Neural crest cell (in vitro differentiated cells): ENCODE results near the gene RAB36. TPM values are rescaled to one million over a fixed set of nuclear protein-coding genes. Genes with fewer than 3 reads are reported as not detected.

Experiments
- DNase-seq: peaks from one replicate; pipeline ENCODE4 v3.0.0; 2021; ENCODE audit warnings: low read depth, mixed read lengths, low spot score
- H3K27ac Mint-ChIP-seq: one replicate; pipeline ENCODE4 v1.8.0; 2021; ENCODE audit warnings: mild to moderate bottlenecking, mixed read lengths; ENCODE audit not compliant: unreplicated experiment
- H3K27me3 Mint-ChIP-seq: 2 replicates; pipeline ENCODE4 v1.8.0; 2021; ENCODE audit warnings: low read depth, mild to moderate bottlenecking, mixed read lengths
- H3K36me3 Mint-ChIP-seq: 2 replicates; pipeline ENCODE4 v1.8.0; 2021; ENCODE audit warnings: low read depth, mild to moderate bottlenecking, mixed read lengths
- H3K4me1 Mint-ChIP-seq: 2 replicates; pipeline ENCODE4 v1.8.0; 2021; ENCODE audit warnings: mixed read lengths
- H3K4me3 Mint-ChIP-seq: one replicate; pipeline ENCODE4 v1.8.0; 2021; ENCODE audit warnings: mild to moderate bottlenecking, mixed read lengths
- H3K9me3 Mint-ChIP-seq: 2 replicates; pipeline ENCODE4 v1.8.0; 2021; ENCODE audit warnings: mixed read lengths
- total RNA-seq: library from RNA; stranded (reverse); gene quantifications from 2 replicates; pipeline ENCODE4 v1.2.1, GENCODE V29; 2021
- TF ChIP-seq, protein P1 (sequence below): fragments of 200-600 bp; sonication (generic); conservative IDR thresholded peaks from 2 replicates; pipeline ENCODE4 v1.5.0; 2021; ENCODE audit warnings: antibody characterized with exemption, mild to moderate bottlenecking

The RAB36 gene
- total RNA-seq, 1 donor from 2014 or later = 14.4 TPM

DNA sequence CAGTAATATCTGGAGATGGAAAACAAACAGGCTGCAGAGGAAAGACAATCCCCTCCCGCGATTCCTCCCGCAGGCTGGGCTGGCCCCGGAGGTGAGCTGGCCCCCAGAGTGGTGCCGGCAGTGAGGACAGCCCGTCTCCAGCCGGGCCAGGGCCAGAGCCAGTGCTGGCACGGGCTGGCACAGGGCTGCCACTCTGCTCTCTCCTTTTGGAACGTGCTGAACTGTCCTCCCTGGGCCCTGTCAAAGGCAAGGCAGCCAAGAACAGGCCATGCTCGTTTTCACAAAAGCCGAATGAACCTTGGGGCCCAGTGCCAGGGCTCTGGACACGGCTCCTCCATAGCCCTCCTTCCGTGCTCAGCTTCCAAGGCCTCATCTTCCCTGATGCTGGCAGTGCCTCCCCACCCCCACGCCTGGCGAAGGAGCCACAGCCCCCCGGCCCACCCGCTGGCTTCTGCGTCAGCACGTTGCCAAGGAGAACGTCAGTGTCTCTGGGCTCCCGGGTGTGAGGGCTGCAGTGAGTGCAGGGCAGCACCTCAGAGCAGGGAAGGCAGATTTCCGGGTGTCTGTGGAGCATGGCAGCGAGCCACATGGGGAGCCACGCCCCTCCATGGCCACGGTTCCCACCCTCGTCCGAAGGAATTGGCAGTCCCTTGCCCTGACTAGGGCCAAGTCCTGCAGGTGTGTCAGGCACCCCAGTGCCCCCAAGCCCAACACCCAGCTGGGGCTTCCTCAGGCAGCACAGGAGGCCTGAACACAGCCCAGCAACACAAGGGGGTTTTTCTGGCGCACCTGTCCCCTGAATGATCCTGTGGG lies 46.4 kb upstream of the RAB36 start:
- TF ChIP-seq, protein P1, sequence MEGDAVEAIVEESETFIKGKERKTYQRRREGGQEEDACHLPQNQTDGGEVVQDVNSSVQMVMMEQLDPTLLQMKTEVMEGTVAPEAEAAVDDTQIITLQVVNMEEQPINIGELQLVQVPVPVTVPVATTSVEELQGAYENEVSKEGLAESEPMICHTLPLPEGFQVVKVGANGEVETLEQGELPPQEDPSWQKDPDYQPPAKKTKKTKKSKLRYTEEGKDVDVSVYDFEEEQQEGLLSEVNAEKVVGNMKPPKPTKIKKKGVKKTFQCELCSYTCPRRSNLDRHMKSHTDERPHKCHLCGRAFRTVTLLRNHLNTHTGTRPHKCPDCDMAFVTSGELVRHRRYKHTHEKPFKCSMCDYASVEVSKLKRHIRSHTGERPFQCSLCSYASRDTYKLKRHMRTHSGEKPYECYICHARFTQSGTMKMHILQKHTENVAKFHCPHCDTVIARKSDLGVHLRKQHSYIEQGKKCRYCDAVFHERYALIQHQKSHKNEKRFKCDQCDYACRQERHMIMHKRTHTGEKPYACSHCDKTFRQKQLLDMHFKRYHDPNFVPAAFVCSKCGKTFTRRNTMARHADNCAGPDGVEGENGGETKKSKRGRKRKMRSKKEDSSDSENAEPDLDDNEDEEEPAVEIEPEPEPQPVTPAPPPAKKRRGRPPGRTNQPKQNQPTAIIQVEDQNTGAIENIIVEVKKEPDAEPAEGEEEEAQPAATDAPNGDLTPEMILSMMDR = no peak
- no peaks in the 10 kb centered on the region for H3K36me3 Mint-ChIP-seq
- H3K4me1 Mint-ChIP-seq = no peaks in the 10 kb centered on the region
- no peaks in the 10 kb centered on the region for H3K9me3 Mint-ChIP-seq
- no peaks in the 10 kb centered on the region for H3K27me3 Mint-ChIP-seq
- DNase-seq = no peak
- no peak overlapping the region for H3K27ac Mint-ChIP-seq
- no peak overlapping the region for H3K4me3 Mint-ChIP-seq

DNA sequence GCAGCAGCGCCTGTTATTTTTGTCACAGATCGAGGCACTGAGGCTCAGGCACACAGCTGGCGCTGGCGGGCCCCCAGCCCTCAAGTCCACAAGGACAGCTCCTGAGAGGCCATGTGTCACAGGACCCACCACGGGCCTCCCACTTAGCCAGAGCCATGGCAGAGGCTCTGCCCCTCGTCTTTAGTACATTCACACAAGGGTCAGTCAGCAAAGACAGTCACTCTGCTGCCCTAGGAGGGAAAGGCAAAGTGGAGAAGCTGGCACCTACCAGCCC lies 45.8 kb upstream of the RAB36 start:
- H3K27me3 Mint-ChIP-seq = no peaks in the 10 kb centered on the region

DNA sequence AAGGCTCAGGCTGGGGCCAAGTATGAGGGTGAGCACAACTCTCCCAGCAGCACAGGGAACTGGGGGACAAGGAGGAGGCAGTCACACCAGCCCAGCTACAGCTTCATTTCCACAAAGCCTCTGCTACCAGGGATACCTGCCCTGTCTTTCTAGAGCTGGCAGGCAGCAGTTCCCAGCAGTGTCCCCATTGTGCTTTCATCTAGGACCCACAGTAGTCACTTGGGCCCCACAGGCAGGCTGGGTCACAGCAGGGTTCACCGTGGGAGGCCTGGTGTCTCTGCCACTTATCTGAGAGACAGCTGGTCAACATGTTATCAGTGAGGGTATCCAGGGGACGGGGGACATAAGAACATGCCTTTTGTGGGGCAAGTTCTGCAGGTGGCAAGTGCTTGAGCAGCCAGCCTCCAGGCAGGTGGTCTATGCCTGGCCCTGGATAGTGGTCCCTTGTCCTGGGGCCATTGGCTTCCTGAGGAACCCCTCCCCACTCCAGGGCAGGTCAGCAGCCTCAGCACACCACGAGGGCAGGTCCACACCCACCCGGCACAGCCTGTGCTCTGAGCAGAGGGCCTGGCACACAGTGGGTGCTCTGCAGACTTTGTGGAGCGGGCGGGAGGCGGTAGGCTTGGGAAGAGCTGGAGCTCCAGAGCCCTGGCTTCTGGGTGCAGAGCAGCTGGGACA lies 45.0 kb upstream of the RAB36 start:
- no peak overlapping the region for H3K4me3 Mint-ChIP-seq
- no peaks in the 10 kb centered on the region for H3K36me3 Mint-ChIP-seq
- DNase-seq = no peak
- H3K27me3 Mint-ChIP-seq = no peaks in the 10 kb centered on the region
- H3K27ac Mint-ChIP-seq = no peak overlapping the region
- H3K9me3 Mint-ChIP-seq = no peaks in the 10 kb centered on the region
- TF ChIP-seq, protein P1 = no peak
- H3K4me1 Mint-ChIP-seq = no peaks in the 10 kb centered on the region

More for the DNA sequence above, 45.8 kb upstream of the RAB36 start:
- TF ChIP-seq, protein P1 = no peak
- H3K9me3 Mint-ChIP-seq = no peaks in the 10 kb centered on the region
- no peak for DNase-seq
- no peak overlapping the region for H3K27ac Mint-ChIP-seq
- no peaks in the 10 kb centered on the region for H3K36me3 Mint-ChIP-seq
- H3K4me1 Mint-ChIP-seq = no peaks in the 10 kb centered on the region
- H3K4me3 Mint-ChIP-seq = no peak overlapping the region

DNA sequence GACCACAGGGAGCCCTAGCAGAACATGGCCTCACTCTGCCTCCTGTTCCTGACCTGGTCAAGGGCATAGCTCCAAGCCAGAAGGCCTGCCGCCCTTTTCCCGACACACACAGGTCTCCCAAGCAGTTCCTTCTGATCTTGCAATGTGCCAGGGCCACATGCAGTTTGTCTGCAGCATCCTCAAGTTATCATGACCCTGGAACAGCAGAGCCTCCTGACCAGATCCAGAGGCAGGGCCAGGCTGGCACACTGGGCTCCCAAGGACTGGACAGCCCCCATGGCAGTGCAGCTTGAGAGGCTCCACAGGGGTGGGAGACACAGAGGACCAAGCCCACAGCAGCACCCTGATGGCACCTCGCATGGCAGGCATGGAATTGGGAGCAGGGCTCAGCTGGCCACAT lies 43.8 kb upstream of the RAB36 start:
- no peak overlapping the region for H3K27ac Mint-ChIP-seq
- TF ChIP-seq, protein P1 = no peak
- DNase-seq = no peak
- H3K4me1 Mint-ChIP-seq = no peaks in the 10 kb centered on the region
- H3K4me3 Mint-ChIP-seq = no peak overlapping the region
- H3K36me3 Mint-ChIP-seq = no peaks in the 10 kb centered on the region
- no peaks in the 10 kb centered on the region for H3K27me3 Mint-ChIP-seq
- no peaks in the 10 kb centered on the region for H3K9me3 Mint-ChIP-seq

DNA sequence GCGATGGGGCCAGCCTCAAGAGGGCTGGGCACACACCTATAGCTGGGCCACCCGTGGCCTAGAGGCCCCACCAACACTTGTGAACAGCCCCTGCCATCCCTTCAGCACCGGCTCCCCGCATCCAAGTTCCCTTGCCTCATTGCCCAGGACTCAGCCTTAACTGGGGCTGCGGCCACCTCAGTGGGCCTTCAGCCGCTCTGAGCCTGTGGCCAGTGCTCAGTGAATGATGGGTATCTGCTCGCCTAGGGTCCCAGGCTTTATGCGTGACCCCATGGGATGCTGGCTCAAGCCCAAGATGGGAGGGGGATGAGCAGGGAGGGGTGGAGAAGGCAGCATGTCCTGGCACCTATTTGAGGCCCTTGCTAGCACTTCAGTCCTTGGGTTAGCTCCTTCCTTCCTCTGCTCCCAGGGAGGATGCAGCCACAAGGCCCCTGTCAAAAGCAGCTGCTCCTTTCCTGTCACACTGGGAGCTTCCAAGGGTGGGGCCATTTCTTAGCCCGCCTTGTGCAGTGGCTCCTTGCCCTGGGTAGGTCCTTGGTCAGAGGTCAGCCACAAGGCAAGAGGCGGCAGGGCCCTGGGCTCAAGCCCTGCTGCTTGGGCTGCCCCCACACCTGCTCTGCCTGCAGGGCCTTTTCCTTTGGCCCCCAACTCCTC lies 43.1 kb upstream of the RAB36 start:
- Mint-ChIP-seq H3K4me3 (no peak overlapping the region), H3K27me3 (no peaks in the 10 kb centered on the region), H3K36me3 (no peaks in the 10 kb centered on the region), H3K9me3 (no peaks in the 10 kb centered on the region), H3K27ac (peak overlapping the region; percentile 12), H3K4me1 (no peaks in the 10 kb centered on the region)
- TF ChIP-seq, protein P1 = no peak
- no peak for DNase-seq
